ENCODE results near the gene QSER1. TPM values are rescaled to one million over a fixed set of nuclear protein-coding genes. Genes with fewer than 3 reads are reported as not detected.

QSER1 gene
- total RNA-seq, 1 experiment from 2014 or later = 111 TPM

DNA sequence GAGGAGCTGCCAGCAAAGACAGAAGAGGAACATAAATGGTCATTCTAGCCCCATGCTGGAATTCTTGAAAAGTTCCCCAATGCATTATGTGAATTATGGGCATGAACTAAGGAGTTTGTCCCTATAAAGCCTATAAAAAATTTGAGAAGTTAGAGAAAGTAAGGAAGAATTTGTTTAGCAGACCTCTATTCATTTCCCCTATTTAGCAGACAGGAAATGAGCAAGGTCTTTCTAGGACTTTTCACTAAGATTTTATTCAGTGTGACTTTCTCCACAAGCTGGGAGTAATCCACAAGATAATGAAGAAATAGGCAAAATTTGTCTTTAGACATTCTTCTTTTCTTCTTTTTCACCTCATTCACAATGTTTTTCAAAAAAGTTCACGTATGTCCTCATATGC is 42.9 kb upstream of the QSER1 start:
- DNase-seq (ENCODE audit: low spot score) = peak; percentile 47
- H3K4me3 ChIP-seq (ENCODE audit: low read depth, low read length, poor library complexity, severe bottlenecking) = no peak overlapping the region
- no peaks in the 10 kb centered on the region for H3K9me3 ChIP-seq (ENCODE audit: low read depth, low read length, poor library complexity, severe bottlenecking)
- TF ChIP-seq EZH2 (IDR thresholded peaks at IDR 0.05; ENCODE audit: borderline replicate concordance, low read depth, low read length, poor library complexity, severe bottlenecking) = no peak
- intact Hi-C loops (cut with micrococcal nuclease; ENCODE audit: unreplicated experiment) = no loop called here
- POLR2A ChIA-PET (ENCODE audit: low non-redundant PET) = no interaction called here
- no TSS peak for BruUV-seq (replicated peaks)
- no peaks in the 10 kb centered on the region for H3K36me3 ChIP-seq (ENCODE audit: insufficient read depth, low read length, poor library complexity, severe bottlenecking)
- H3K27ac ChIP-seq (ENCODE audit: low read depth, low read length, poor library complexity, severe bottlenecking) = no peak overlapping the region
- CTCF ChIA-PET = no interaction called here
- H3K4me1 ChIP-seq (ENCODE audit: insufficient read depth, low read length, poor library complexity, severe bottlenecking) = peaks cover 10% of the 10 kb centered on the region
- no peaks in the 10 kb centered on the region for H3K27me3 ChIP-seq (replicated peaks; ENCODE audit: insufficient read depth, low read depth, low read length, poor library complexity)

- Histone ChIP-seq H3K4me1 (ENCODE audit: insufficient read depth, low read length, poor library complexity, severe bottlenecking) (peaks cover 10% of the 10 kb centered on the region), H3K4me3 (ENCODE audit: low read depth, low read length, poor library complexity, severe bottlenecking) (no peak overlapping the region), H3K27me3 (replicated peaks; ENCODE audit: insufficient read depth, low read depth, low read length, poor library complexity) (no peaks in the 10 kb centered on the region), H3K27ac (ENCODE audit: low read depth, low read length, poor library complexity, severe bottlenecking) (no peak overlapping the region), H3K36me3 (ENCODE audit: insufficient read depth, low read length, poor library complexity, severe bottlenecking) (no peaks in the 10 kb centered on the region), H3K9me3 (ENCODE audit: low read depth, low read length, poor library complexity, severe bottlenecking) (no peaks in the 10 kb centered on the region)
- ChIA-PET CTCF (no interaction called here), POLR2A (ENCODE audit: low non-redundant PET) (interaction anchor here (0.6 kb wide), 1 partner anchor 13 kb away, joined by 5 read pairs; no protein-coding TSS in a partner anchor)
- BruUV-seq (replicated peaks) = no TSS peak
- intact Hi-C loops (cut with micrococcal nuclease; ENCODE audit: unreplicated experiment) = no loop called here
- TF ChIP-seq EZH2 (IDR thresholded peaks at IDR 0.05; ENCODE audit: borderline replicate concordance, low read depth, low read length, poor library complexity, severe bottlenecking) (no peak), CTCF (conservative IDR thresholded peaks at IDR 0.05; ENCODE audit: low read depth, low read length) (no peak)
- no peak for DNase-seq (ENCODE audit: low spot score)
Observed at GRCh38 chr11:32851251-32851650, 41.4 kb upstream of the QSER1 start.

DNA sequence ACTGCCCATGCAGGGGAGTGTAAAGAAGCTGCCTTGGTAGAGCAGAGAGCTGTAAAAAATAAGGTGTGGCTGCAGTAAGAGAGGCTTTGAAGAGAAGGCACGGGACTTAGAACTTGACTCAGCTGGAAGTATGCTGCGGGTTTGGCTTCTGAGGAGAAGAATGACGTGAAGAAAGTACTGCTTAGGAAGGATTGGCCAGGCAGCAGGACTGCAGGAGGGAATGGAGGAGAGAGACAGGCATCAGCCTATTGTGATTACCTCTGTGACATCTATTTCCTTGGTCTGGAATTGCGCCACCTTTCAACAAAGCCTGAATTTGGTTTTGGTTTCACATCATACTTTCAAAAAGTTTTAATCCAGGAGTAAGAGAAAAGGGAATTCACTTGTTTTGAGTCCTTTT is 40.4 kb upstream of the QSER1 start:
- DNase-seq (ENCODE audit: low spot score) = no peak
- intact Hi-C loops (cut with micrococcal nuclease; ENCODE audit: unreplicated experiment) = no loop called here
- ChIA-PET CTCF (no interaction called here), POLR2A (ENCODE audit: low non-redundant PET) (no interaction called here)
- no TSS peak for BruUV-seq (replicated peaks)
- TF ChIP-seq EZH2 (IDR thresholded peaks at IDR 0.05; ENCODE audit: borderline replicate concordance, low read depth, low read length, poor library complexity, severe bottlenecking) = no peak
- no peak for TF ChIP-seq CTCF (conservative IDR thresholded peaks at IDR 0.05; ENCODE audit: low read depth, low read length)
- Histone ChIP-seq H3K36me3 (ENCODE audit: insufficient read depth, low read length, poor library complexity, severe bottlenecking) (no peaks in the 10 kb centered on the region), H3K27me3 (replicated peaks; ENCODE audit: insufficient read depth, low read depth, low read length, poor library complexity) (no peaks in the 10 kb centered on the region), H3K4me3 (ENCODE audit: low read depth, low read length, poor library complexity, severe bottlenecking) (no peak overlapping the region), H3K4me1 (ENCODE audit: insufficient read depth, low read length, poor library complexity, severe bottlenecking) (peaks cover 10% of the 10 kb centered on the region), H3K9me3 (ENCODE audit: low read depth, low read length, poor library complexity, severe bottlenecking) (no peaks in the 10 kb centered on the region), H3K27ac (ENCODE audit: low read depth, low read length, poor library complexity, severe bottlenecking) (no peak overlapping the region)

GRCh38 chr11:32855601-32856000 is 37.0 kb upstream of the QSER1 start:
- Histone ChIP-seq H3K36me3 (ENCODE audit: insufficient read depth, low read length, poor library complexity, severe bottlenecking) (no peaks in the 10 kb centered on the region), H3K4me1 (ENCODE audit: insufficient read depth, low read length, poor library complexity, severe bottlenecking) (no peaks in the 10 kb centered on the region), H3K27ac (ENCODE audit: low read depth, low read length, poor library complexity, severe bottlenecking) (no peak overlapping the region), H3K9me3 (ENCODE audit: low read depth, low read length, poor library complexity, severe bottlenecking) (no peaks in the 10 kb centered on the region), H3K27me3 (replicated peaks; ENCODE audit: insufficient read depth, low read depth, low read length, poor library complexity) (no peaks in the 10 kb centered on the region), H3K4me3 (ENCODE audit: low read depth, low read length, poor library complexity, severe bottlenecking) (no peak overlapping the region)
- no peak for DNase-seq (ENCODE audit: low spot score)
- intact Hi-C loops (cut with micrococcal nuclease; ENCODE audit: unreplicated experiment) = no loop called here
- ChIA-PET CTCF (no interaction called here), POLR2A (ENCODE audit: low non-redundant PET) (interaction anchor here (0.7 kb wide), 1 partner anchor 30 kb away, joined by 3 read pairs; no protein-coding TSS in a partner anchor)
- BruUV-seq (replicated peaks) = no TSS peak
- TF ChIP-seq EZH2 (IDR thresholded peaks at IDR 0.05; ENCODE audit: borderline replicate concordance, low read depth, low read length, poor library complexity, severe bottlenecking) (no peak), CTCF (conservative IDR thresholded peaks at IDR 0.05; ENCODE audit: low read depth, low read length) (no peak)
